Right lobe of liver (tissue), 4 donors: Measurements from ENCODE around the gene G6PD.
A peak's percentile ranks its signal among the peaks of the same experiment; 100 is the strongest.

Experiments
- POLR2A ChIP-seq: fragments of 450-650 bp; IDR thresholded peaks from one replicate; pipeline ENCODE4 v1.6.1; 2017; ENCODE audit warnings: antibody characterized with exemption, mild to moderate bottlenecking
- TF ChIP-seq, protein P1 (sequence below), 4 donors: fragments of 200-600 bp in 3 of 4; fragments of 450-650 bp in 1 of 4; IDR thresholded peaks; one replicate each; pipeline versions ENCODE4 v1.5.1 to v1.8.0; 2016 to 2022; ENCODE audit warnings: antibody characterized with exemption in 4 of 4, mild to moderate bottlenecking in 2 of 4
- donor health status: DM: no; HTN: no; CAD: no.
- donor health status: DM: no; HTN: no; CAD: no.
- donor health status: DM: no; HTN: yes; CAD: no.

DNA sequence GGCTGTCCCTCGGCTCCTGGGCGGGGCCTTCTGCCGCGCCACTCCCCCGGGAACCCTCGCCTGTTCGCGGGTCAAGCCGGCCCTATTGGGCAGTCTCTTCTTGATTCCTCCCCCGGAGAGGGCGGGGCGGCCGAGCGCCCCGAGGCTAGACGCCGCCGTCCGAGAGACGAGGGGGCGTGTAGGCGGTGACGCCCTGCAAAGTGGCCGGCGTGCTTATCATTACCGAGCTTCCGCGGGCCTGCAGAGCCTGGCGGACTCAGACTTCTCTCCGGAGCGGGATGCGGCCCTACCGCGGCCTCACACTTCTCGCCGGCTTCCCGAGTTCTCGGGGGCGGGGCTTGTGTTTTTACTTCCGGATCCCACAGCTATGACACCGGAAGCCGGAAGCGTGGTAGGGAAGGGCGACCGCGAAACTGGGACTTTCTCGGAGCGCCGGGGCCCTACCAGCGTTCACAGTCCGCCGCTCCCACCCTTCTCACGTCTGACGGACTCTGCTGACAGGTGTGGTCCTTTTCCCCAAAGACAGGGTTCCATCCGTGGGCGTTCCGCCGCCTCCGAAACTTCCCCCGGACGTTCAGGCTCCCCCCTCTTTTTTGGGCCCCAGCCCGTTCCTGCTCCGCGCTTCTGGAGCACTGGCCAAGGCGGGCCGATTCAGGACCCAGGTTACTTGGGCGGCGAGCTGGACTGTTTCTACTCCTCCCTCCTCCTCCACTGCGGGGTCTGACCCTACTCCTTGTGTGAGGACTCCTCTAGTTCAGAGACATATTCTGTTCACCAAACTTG is 790 bp upstream of the G6PD start, which contains the start of gene IKBKG:
- TF ChIP-seq, protein P1, sequence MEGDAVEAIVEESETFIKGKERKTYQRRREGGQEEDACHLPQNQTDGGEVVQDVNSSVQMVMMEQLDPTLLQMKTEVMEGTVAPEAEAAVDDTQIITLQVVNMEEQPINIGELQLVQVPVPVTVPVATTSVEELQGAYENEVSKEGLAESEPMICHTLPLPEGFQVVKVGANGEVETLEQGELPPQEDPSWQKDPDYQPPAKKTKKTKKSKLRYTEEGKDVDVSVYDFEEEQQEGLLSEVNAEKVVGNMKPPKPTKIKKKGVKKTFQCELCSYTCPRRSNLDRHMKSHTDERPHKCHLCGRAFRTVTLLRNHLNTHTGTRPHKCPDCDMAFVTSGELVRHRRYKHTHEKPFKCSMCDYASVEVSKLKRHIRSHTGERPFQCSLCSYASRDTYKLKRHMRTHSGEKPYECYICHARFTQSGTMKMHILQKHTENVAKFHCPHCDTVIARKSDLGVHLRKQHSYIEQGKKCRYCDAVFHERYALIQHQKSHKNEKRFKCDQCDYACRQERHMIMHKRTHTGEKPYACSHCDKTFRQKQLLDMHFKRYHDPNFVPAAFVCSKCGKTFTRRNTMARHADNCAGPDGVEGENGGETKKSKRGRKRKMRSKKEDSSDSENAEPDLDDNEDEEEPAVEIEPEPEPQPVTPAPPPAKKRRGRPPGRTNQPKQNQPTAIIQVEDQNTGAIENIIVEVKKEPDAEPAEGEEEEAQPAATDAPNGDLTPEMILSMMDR (IDR thresholded peaks at IDR 0.05) = no peak
- peak; percentile 16 for TF ChIP-seq POLR2A
